ENCODE results near the gene HNRNPA2B1. TPM values are rescaled to one million over a fixed set of nuclear protein-coding genes. Genes with fewer than 3 reads are reported as not detected.

The HNRNPA2B1 gene
- total RNA-seq, 2 donors from 2014 or later: 913 to 1,007 TPM

DNA sequence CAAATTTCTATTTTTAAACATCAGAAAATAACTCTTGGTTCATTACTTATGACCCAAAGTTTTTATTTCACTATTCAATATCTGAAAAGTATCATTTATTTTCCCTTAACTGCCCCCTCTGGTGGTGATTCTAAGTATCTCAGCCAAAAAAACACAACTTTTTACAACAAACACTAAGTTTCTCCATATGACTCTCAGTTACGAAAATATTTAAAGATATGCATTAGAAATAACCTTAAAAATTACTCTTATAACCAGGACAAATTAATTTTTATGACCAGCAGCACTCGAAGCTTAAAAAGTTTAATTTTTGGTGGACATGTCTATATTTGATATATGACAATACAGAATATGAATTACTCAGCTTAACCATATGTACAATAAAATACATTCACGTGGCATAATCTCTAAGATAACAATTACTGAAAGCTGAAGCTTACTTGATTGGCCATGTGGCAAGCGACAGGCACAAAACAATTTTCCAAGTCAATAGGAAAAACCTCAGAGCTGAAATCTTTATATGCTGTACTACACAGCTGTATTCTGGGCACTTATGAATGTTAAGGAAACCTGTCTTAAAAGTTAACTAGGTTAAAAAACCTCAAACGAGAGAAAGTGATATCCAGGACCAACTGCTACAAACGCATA lies 2.3 kb downstream of the HNRNPA2B1 start:
- peak overlapping the region; percentile 94 for H3K4me3 ChIP-seq (ENCODE audit: low read length)
- H3K9ac ChIP-seq (ENCODE audit: extremely low read depth, low read length, poor library complexity, severe bottlenecking): peak overlapping the region; percentile 100
- H3K27ac ChIP-seq (ENCODE audit: low read depth, low read length): no peak overlapping the region
- H3K27me3 Mint-ChIP-seq (ENCODE audit: insufficient read depth): no peaks in the 10 kb centered on the region
- H3K9me3 ChIP-seq (ENCODE audit: control insufficient read depth, low read length): no peaks in the 10 kb centered on the region
- peaks cover 69% of the 10 kb centered on the region for H3K36me3 ChIP-seq (ENCODE audit: control insufficient read depth, insufficient read depth, low read length)
- TF ChIP-seq, protein P1, sequence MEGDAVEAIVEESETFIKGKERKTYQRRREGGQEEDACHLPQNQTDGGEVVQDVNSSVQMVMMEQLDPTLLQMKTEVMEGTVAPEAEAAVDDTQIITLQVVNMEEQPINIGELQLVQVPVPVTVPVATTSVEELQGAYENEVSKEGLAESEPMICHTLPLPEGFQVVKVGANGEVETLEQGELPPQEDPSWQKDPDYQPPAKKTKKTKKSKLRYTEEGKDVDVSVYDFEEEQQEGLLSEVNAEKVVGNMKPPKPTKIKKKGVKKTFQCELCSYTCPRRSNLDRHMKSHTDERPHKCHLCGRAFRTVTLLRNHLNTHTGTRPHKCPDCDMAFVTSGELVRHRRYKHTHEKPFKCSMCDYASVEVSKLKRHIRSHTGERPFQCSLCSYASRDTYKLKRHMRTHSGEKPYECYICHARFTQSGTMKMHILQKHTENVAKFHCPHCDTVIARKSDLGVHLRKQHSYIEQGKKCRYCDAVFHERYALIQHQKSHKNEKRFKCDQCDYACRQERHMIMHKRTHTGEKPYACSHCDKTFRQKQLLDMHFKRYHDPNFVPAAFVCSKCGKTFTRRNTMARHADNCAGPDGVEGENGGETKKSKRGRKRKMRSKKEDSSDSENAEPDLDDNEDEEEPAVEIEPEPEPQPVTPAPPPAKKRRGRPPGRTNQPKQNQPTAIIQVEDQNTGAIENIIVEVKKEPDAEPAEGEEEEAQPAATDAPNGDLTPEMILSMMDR (conservative IDR thresholded peaks at IDR 0.05): peak; percentile 92
- peaks cover 29% of the 10 kb centered on the region for H3K4me1 Mint-ChIP-seq
- WGBS, 2 experiments (ENCODE audit: insufficient coverage in 1 of 2, insufficient read length in 1 of 2): 0% methylated on average over 3 to 5 of the region's 6 CpGs
- no peak for DNase-seq
- H3K27ac Mint-ChIP-seq: peak overlapping the region; percentile 100
- H3K4me3 Mint-ChIP-seq: peak overlapping the region; percentile 100
- peaks cover 5% of the 10 kb centered on the region for H3K4me1 ChIP-seq (ENCODE audit: control insufficient read depth, insufficient read depth, low read length)
- H3K27me3 ChIP-seq (ENCODE audit: control insufficient read depth, insufficient read depth, low read length, poor library complexity, severe bottlenecking): no peaks in the 10 kb centered on the region
- peaks cover 74% of the 10 kb centered on the region for H3K36me3 Mint-ChIP-seq (ENCODE audit: low read depth)
- no peaks in the 10 kb centered on the region for H3K9me3 Mint-ChIP-seq

DNA sequence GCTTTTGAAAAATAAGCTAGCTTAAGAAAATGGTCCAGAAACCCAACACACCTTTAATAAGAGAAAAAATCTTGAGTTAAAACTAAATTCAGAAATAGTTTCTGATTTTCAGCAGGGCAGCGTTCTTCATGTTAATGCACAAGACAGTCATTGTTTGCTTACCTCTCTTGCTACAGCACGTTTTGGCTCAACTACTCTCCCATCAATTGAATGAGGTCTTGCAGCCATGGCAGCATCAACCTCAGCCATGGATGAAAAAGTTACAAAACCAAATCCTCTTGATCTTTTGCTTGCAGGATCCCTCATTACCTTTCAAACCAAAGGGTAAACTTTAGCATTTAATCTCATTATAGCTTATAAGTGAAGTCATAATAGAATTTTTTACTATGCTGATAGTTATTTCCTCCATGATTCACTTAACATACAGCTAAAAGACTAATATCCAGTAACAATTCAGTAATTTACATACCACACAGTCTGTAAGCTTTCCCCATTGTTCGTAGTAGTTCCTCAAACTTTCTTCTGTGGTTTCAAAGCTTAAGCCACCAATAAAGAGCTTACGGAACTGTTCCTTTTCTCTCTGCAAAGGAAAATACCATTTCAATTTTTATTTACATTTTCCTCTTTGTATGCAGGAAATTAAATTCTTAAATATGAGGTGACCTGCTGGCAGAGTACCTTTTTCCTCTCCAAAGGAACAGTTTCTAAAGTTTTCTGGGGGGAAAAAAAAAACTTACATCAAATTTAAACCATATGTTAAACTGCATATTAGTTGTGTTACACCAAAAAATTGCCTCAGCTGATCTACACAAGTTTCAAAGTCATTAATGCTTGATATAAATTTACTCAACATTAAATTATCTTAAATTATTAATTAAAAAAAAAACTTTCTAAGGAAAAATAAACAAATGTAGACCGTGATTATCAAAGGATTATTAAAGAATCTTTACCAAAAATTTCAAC lies 3.1 kb downstream of the HNRNPA2B1 start:
- no peaks in the 10 kb centered on the region for H3K9me3 ChIP-seq (ENCODE audit: control insufficient read depth, low read length)
- DNase-seq: no peak
- peaks cover 5% of the 10 kb centered on the region for H3K4me1 ChIP-seq (ENCODE audit: control insufficient read depth, insufficient read depth, low read length)
- H3K27me3 ChIP-seq (ENCODE audit: control insufficient read depth, insufficient read depth, low read length, poor library complexity, severe bottlenecking): no peaks in the 10 kb centered on the region
- peak overlapping the region; percentile 100 for H3K9ac ChIP-seq (ENCODE audit: extremely low read depth, low read length, poor library complexity, severe bottlenecking)
- peaks cover 73% of the 10 kb centered on the region for H3K36me3 ChIP-seq (ENCODE audit: control insufficient read depth, insufficient read depth, low read length)
- Mint-ChIP-seq H3K36me3 (ENCODE audit: low read depth) (peaks cover 78% of the 10 kb centered on the region), H3K4me3 (peak overlapping the region; percentile 100), H3K27ac (peak overlapping the region; percentile 100), H3K27me3 (ENCODE audit: insufficient read depth) (no peaks in the 10 kb centered on the region), H3K9me3 (no peaks in the 10 kb centered on the region), H3K4me1 (peaks cover 37% of the 10 kb centered on the region)
- 22 to 24% methylated on average over 3 to 5 of the region's 5 CpGs for WGBS, 2 experiments (ENCODE audit: insufficient coverage in 1 of 2, insufficient read length in 1 of 2)
- TF ChIP-seq, protein P1 (conservative IDR thresholded peaks at IDR 0.05): no peak
- H3K4me3 ChIP-seq (ENCODE audit: low read length): peak overlapping the region; percentile 94
- H3K27ac ChIP-seq (ENCODE audit: low read depth, low read length): no peak overlapping the region

DNA sequence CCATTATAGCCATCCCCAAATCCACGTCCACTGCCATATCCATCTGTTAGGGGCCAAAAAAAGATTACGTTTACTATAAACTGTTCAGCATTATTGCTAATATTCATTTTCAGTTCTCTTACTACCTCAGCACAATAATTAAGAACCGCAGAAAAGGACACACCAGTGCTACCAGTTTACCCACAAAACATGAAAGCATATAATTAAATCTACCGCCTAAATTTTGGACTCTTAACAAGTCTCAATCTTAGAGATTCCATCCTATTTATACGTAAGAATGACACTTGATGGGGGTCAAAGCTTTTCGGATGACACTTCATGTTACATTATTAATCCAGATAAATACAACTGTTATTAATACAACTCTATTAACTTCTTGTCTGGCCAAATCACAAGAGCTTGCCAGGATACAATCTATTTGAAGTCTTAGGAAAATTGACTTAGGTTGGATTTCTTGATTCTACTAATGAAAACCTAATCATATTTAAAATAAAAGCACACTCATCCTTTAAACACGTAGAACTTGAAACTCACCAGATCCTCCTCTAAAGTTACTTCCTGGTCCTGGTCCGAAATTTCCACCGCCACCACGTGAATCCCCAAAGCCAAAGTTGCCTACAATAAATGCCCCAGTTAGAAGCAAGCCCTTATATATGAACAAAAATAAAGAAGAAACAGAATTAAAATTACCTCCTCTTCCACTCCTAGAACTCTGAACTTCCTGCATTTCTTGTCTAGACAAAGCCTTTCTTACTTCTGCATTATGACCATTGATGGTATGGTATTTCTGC lies 4.5 kb downstream of the HNRNPA2B1 start:
- Mint-ChIP-seq H3K4me1 (peaks cover 39% of the 10 kb centered on the region), H3K9me3 (no peaks in the 10 kb centered on the region), H3K4me3 (peak overlapping the region; percentile 100), H3K27ac (peak overlapping the region; percentile 92), H3K27me3 (ENCODE audit: insufficient read depth) (no peaks in the 10 kb centered on the region), H3K36me3 (ENCODE audit: low read depth) (peaks cover 89% of the 10 kb centered on the region)
- H3K27me3 ChIP-seq (ENCODE audit: control insufficient read depth, insufficient read depth, low read length, poor library complexity, severe bottlenecking): no peaks in the 10 kb centered on the region
- H3K9me3 ChIP-seq (ENCODE audit: control insufficient read depth, low read length): no peaks in the 10 kb centered on the region
- TF ChIP-seq, protein P1 (conservative IDR thresholded peaks at IDR 0.05): no peak
- H3K4me3 ChIP-seq (ENCODE audit: low read length): peak overlapping the region; percentile 94
- 85 to 96% methylated on average over 4 to 10 of the region's 10 CpGs for WGBS, 2 experiments (ENCODE audit: insufficient coverage in 1 of 2, insufficient read length in 1 of 2)
- peaks cover 87% of the 10 kb centered on the region for H3K36me3 ChIP-seq (ENCODE audit: control insufficient read depth, insufficient read depth, low read length)
- peaks cover 5% of the 10 kb centered on the region for H3K4me1 ChIP-seq (ENCODE audit: control insufficient read depth, insufficient read depth, low read length)
- H3K9ac ChIP-seq (ENCODE audit: extremely low read depth, low read length, poor library complexity, severe bottlenecking): peak overlapping the region; percentile 100
- no peak for DNase-seq
- H3K27ac ChIP-seq (ENCODE audit: low read depth, low read length): no peak overlapping the region

All from endodermal cell (in vitro differentiated cells).